ENCODE measurements around the gene ZNF365. TPM values are rescaled to one million over a fixed set of nuclear protein-coding genes. Genes with fewer than 3 reads are reported as not detected.
A peak's percentile ranks its signal among the peaks of the same experiment; 100 is the strongest.
"Not testable (repeated sequence)": the region's sequence is repeated elsewhere in the genome, so short reads cannot be mapped to it uniquely, and the experiment has no call there.

The ZNF365 gene
- total RNA-seq, 1 donor from 2014 or later = not detected

GRCh38 chr10:62352356-62352970 is 21.7 kb upstream of the ZNF365 start:
- peaks cover 3% of the 10 kb centered on the region for H3K27me3 Mint-ChIP-seq (ENCODE audit: insufficient read depth)
- no peaks in the 10 kb centered on the region for H3K36me3 Mint-ChIP-seq (ENCODE audit: low read depth)
- peak overlapping the region; percentile 7 for H3K27ac Mint-ChIP-seq
- peaks cover 50% of the 10 kb centered on the region for H3K9me3 Mint-ChIP-seq
- H3K4me1 Mint-ChIP-seq (ENCODE audit: low read depth) = peaks cover 11% of the 10 kb centered on the region
- intact Hi-C loops (cut with micrococcal nuclease) = loop anchor here (1.0 to 10.0 kb wide), 4 partner anchors 32 to 305 kb away; no protein-coding TSS in a partner anchor
- no peak overlapping the region for H3K4me3 Mint-ChIP-seq
- no peak for DNase-seq (ENCODE audit: low spot score)

- Mint-ChIP-seq H3K27ac (no peak overlapping the region), H3K27me3 (ENCODE audit: insufficient read depth) (no peaks in the 10 kb centered on the region), H3K4me3 (no peak overlapping the region), H3K9me3 (peaks cover 29% of the 10 kb centered on the region), H3K4me1 (ENCODE audit: low read depth) (peaks cover 11% of the 10 kb centered on the region), H3K36me3 (ENCODE audit: low read depth) (no peaks in the 10 kb centered on the region)
- intact Hi-C loops (cut with micrococcal nuclease) = loop anchor here (5.0 to 10.0 kb wide), 2 partner anchors 290 to 308 kb away; no protein-coding TSS in a partner anchor
- DNase-seq (ENCODE audit: low spot score) = no peak
Observed at GRCh38 chr10:62354916-62355315, 19.3 kb upstream of the ZNF365 start.

- no peak for DNase-seq (ENCODE audit: low spot score)
- intact Hi-C loops (cut with micrococcal nuclease) = loop anchor here (10.0 kb wide), 1 partner anchor 288 kb away; no protein-coding TSS in a partner anchor
- Mint-ChIP-seq H3K36me3 (ENCODE audit: low read depth) (no peaks in the 10 kb centered on the region), H3K27ac (no peak overlapping the region), H3K27me3 (ENCODE audit: insufficient read depth) (no peaks in the 10 kb centered on the region), H3K4me1 (ENCODE audit: low read depth) (peaks cover 11% of the 10 kb centered on the region), H3K9me3 (peaks cover 18% of the 10 kb centered on the region), H3K4me3 (no peak overlapping the region)
Observed at GRCh38 chr10:62356447-62356846, 17.7 kb upstream of the ZNF365 start.

GRCh38 chr10:62358151-62358550 is 16.0 kb upstream of the ZNF365 start:
- not testable (repeated sequence) for H3K9me3 Mint-ChIP-seq; H3K4me1 Mint-ChIP-seq (ENCODE audit: low read depth); H3K27me3 Mint-ChIP-seq (ENCODE audit: insufficient read depth); DNase-seq (ENCODE audit: low spot score); H3K4me3 Mint-ChIP-seq; H3K27ac Mint-ChIP-seq; H3K36me3 Mint-ChIP-seq (ENCODE audit: low read depth)
- intact Hi-C loops (cut with micrococcal nuclease) = loop anchor here (10.0 kb wide), 1 partner anchor 287 kb away; no protein-coding TSS in a partner anchor

- H3K27me3 Mint-ChIP-seq (ENCODE audit: insufficient read depth) = peaks cover 46% of the 10 kb centered on the region
- H3K9me3 Mint-ChIP-seq = no peaks in the 10 kb centered on the region
- H3K4me3 Mint-ChIP-seq = peak overlapping the region; percentile 54
- DNase-seq (ENCODE audit: low spot score) = no peak
- intact Hi-C loops (cut with micrococcal nuclease) = loop anchor here (10.0 kb wide), 1 partner anchor 109 kb away; the partner anchor contains the start of gene RTKN2
- peaks cover 11% of the 10 kb centered on the region for H3K4me1 Mint-ChIP-seq (ENCODE audit: low read depth)
- H3K27ac Mint-ChIP-seq = no peak overlapping the region
- H3K36me3 Mint-ChIP-seq (ENCODE audit: low read depth) = no peaks in the 10 kb centered on the region
Observed at GRCh38 chr10:62373639-62373994, 552 bp upstream of the ZNF365 start.

- Mint-ChIP-seq H3K27ac (no peak overlapping the region), H3K36me3 (ENCODE audit: low read depth) (no peaks in the 10 kb centered on the region)
Observed at GRCh38 chr10:62374862-62375710, 917 bp downstream of the ZNF365 start.

GRCh38 chr10:62376071-62377025 is 2.2 kb downstream of the ZNF365 start:
- H3K36me3 Mint-ChIP-seq (ENCODE audit: low read depth) = no peaks in the 10 kb centered on the region
- H3K4me3 Mint-ChIP-seq = no peak overlapping the region
- H3K4me1 Mint-ChIP-seq (ENCODE audit: low read depth) = peaks cover 11% of the 10 kb centered on the region
- H3K27me3 Mint-ChIP-seq (ENCODE audit: insufficient read depth) = peaks cover 56% of the 10 kb centered on the region
- H3K9me3 Mint-ChIP-seq = no peaks in the 10 kb centered on the region
- intact Hi-C loops (cut with micrococcal nuclease) = loop anchor here (10.0 kb wide), 1 partner anchor 112 kb away; the partner anchor contains the start of gene RTKN2
- no peak overlapping the region for H3K27ac Mint-ChIP-seq
- no peak for DNase-seq (ENCODE audit: low spot score)

More at GRCh38 chr10:62374862-62375710, 917 bp downstream of the ZNF365 start:
- Mint-ChIP-seq H3K4me1 (ENCODE audit: low read depth) (peaks cover 11% of the 10 kb centered on the region), H3K27me3 (ENCODE audit: insufficient read depth) (peaks cover 48% of the 10 kb centered on the region), H3K9me3 (no peaks in the 10 kb centered on the region), H3K4me3 (peak overlapping the region; percentile 79)
- intact Hi-C loops (cut with micrococcal nuclease) = loop anchor here (10.0 kb wide), 1 partner anchor 110 kb away; the partner anchor contains the start of gene RTKN2
- DNase-seq (ENCODE audit: low spot score) = no peak

- H3K27me3 Mint-ChIP-seq (ENCODE audit: insufficient read depth) = peaks cover 52% of the 10 kb centered on the region
- peaks cover 11% of the 10 kb centered on the region for H3K4me1 Mint-ChIP-seq (ENCODE audit: low read depth)
- H3K9me3 Mint-ChIP-seq = no peaks in the 10 kb centered on the region
- no peaks in the 10 kb centered on the region for H3K36me3 Mint-ChIP-seq (ENCODE audit: low read depth)
- intact Hi-C loops (cut with micrococcal nuclease) = loop anchor here (10.0 kb wide), 1 partner anchor 112 kb away; the partner anchor contains the start of gene RTKN2
- DNase-seq (ENCODE audit: low spot score) = no peak
- no peak overlapping the region for H3K4me3 Mint-ChIP-seq
- no peak overlapping the region for H3K27ac Mint-ChIP-seq
Observed at GRCh38 chr10:62377026-62377415, 2.9 kb downstream of the ZNF365 start.

GRCh38 chr10:62377966-62378365 is 3.8 kb downstream of the ZNF365 start:
- Mint-ChIP-seq H3K4me1 (ENCODE audit: low read depth) (peaks cover 11% of the 10 kb centered on the region), H3K9me3 (no peaks in the 10 kb centered on the region), H3K27ac (no peak overlapping the region), H3K4me3 (no peak overlapping the region), H3K36me3 (ENCODE audit: low read depth) (no peaks in the 10 kb centered on the region), H3K27me3 (ENCODE audit: insufficient read depth) (peaks cover 49% of the 10 kb centered on the region)
- intact Hi-C loops (cut with micrococcal nuclease) = loop anchor here (10.0 kb wide), 1 partner anchor 113 kb away; the partner anchor contains the start of gene RTKN2
- no peak for DNase-seq (ENCODE audit: low spot score)

GRCh38 chr10:62378877-62379276 is 4.7 kb downstream of the ZNF365 start:
- intact Hi-C loops (cut with micrococcal nuclease) = loop anchor here (10.0 kb wide), 1 partner anchor 114 kb away; the partner anchor contains the start of gene RTKN2
- not testable (repeated sequence) for H3K4me3 Mint-ChIP-seq; H3K4me1 Mint-ChIP-seq (ENCODE audit: low read depth); DNase-seq (ENCODE audit: low spot score); H3K9me3 Mint-ChIP-seq; H3K36me3 Mint-ChIP-seq (ENCODE audit: low read depth); H3K27ac Mint-ChIP-seq
- H3K27me3 Mint-ChIP-seq (ENCODE audit: insufficient read depth) = peaks cover 44% of the 10 kb centered on the region

GRCh38 chr10:62379394-62379793 is 5.2 kb downstream of the ZNF365 start:
- Mint-ChIP-seq H3K4me1 (ENCODE audit: low read depth) (peaks cover 13% of the 10 kb centered on the region), H3K27me3 (ENCODE audit: insufficient read depth) (peaks cover 43% of the 10 kb centered on the region), H3K36me3 (ENCODE audit: low read depth) (no peaks in the 10 kb centered on the region), H3K9me3 (no peaks in the 10 kb centered on the region), H3K27ac (no peak overlapping the region), H3K4me3 (no peak overlapping the region)
- intact Hi-C loops (cut with micrococcal nuclease) = loop anchor here (10.0 kb wide), 1 partner anchor 115 kb away; the partner anchor contains the start of gene RTKN2
- no peak for DNase-seq (ENCODE audit: low spot score)

- H3K4me3 Mint-ChIP-seq = no peak overlapping the region
- no peak overlapping the region for H3K27ac Mint-ChIP-seq
- no peaks in the 10 kb centered on the region for H3K9me3 Mint-ChIP-seq
- intact Hi-C loops (cut with micrococcal nuclease) = no loop called here
- H3K4me1 Mint-ChIP-seq (ENCODE audit: low read depth) = peaks cover 8% of the 10 kb centered on the region
- H3K27me3 Mint-ChIP-seq (ENCODE audit: insufficient read depth) = peaks cover 38% of the 10 kb centered on the region
- DNase-seq (ENCODE audit: low spot score) = no peak
- no peaks in the 10 kb centered on the region for H3K36me3 Mint-ChIP-seq (ENCODE audit: low read depth)
Observed at GRCh38 chr10:62380016-62380415, 5.8 kb downstream of the ZNF365 start.

Data from activated T-helper 1 cell treated with anti-CD3 and anti-CD28 coated beads, Interleukin-12 subunit alpha, Interleukin-12 subunit beta, Interleukin-2, Interleukin-4 antibody, amounts not matched to agents 30 ng/mL and 10 ng/mL and 1 ng/mL, durations not matched to agents 14 hours and 24 hours and 36 hours (primary cell).